ENCODE results near the gene MAGI2.

The MAGI2 gene

GRCh38 chr7:78770422-78771410 is 682.8 kb downstream of the MAGI2 start:
- CTCF ChIA-PET = interaction anchor here (1.0 kb wide), 1 partner anchor 49 kb away, joined by 3 read pairs; no protein-coding TSS in a partner anchor
- POLR2A ChIA-PET = no interaction called here
- TF ChIP-seq CTCF (IDR thresholded peaks at IDR 0.05; ENCODE audit: insufficient read depth, low read length, missing control alignments) = no peak
- no peak for DNase-seq (ENCODE audit: low read depth, low spot score)
- H3K4me3 ChIP-seq (ENCODE audit: low read depth, low read length) = peak overlapping the region; percentile 52

- POLR2A ChIA-PET = interaction anchor here (0.6 kb wide), 1 partner anchor 754 kb away, joined by 3 read pairs; no protein-coding TSS in a partner anchor
- DNase-seq (ENCODE audit: low read depth, low spot score) = no peak
- CTCF ChIA-PET = interaction anchor here (1.0 kb wide), 1 partner anchor 50 kb away, joined by 3 read pairs; no protein-coding TSS in a partner anchor
- TF ChIP-seq CTCF (IDR thresholded peaks at IDR 0.05; ENCODE audit: insufficient read depth, low read length, missing control alignments) = no peak
- H3K4me3 ChIP-seq (ENCODE audit: low read depth, low read length) = peak overlapping the region; percentile 51
Observed at GRCh38 chr7:78769481-78770101, 683.9 kb downstream of the MAGI2 start.

- no peak for TF ChIP-seq CTCF (IDR thresholded peaks at IDR 0.05; ENCODE audit: insufficient read depth, low read length, missing control alignments)
- ChIA-PET CTCF (interaction anchor here (0.5 kb wide), 1 partner anchor 702 kb away, joined by 3 read pairs; no protein-coding TSS in a partner anchor), POLR2A (interaction anchor here (0.6 kb wide), 1 partner anchor 754 kb away, joined by 3 read pairs; no protein-coding TSS in a partner anchor)
- H3K4me3 ChIP-seq (ENCODE audit: low read depth, low read length) = peak overlapping the region; percentile 51
- no peak for DNase-seq (ENCODE audit: low read depth, low spot score)
Observed at GRCh38 chr7:78768859-78769258, 684.6 kb downstream of the MAGI2 start.

- ChIA-PET POLR2A (no interaction called here), CTCF (no interaction called here)
- no peak for DNase-seq (ENCODE audit: low read depth, low spot score)
- no peak for TF ChIP-seq CTCF (IDR thresholded peaks at IDR 0.05; ENCODE audit: insufficient read depth, low read length, missing control alignments)
- H3K4me3 ChIP-seq (ENCODE audit: low read depth, low read length) = no peak overlapping the region
Observed at GRCh38 chr7:78765943-78766729, 687.3 kb downstream of the MAGI2 start.

- no peak for DNase-seq (ENCODE audit: low read depth, low spot score)
- H3K4me3 ChIP-seq (ENCODE audit: low read depth, low read length) = no peak overlapping the region
- CTCF ChIA-PET = no interaction called here
- POLR2A ChIA-PET = no interaction called here
- no peak for TF ChIP-seq CTCF (IDR thresholded peaks at IDR 0.05; ENCODE audit: insufficient read depth, low read length, missing control alignments)
Observed at GRCh38 chr7:78764571-78764970, 688.9 kb downstream of the MAGI2 start.
